Astrocyte (in vitro differentiated cells and primary cell): Measurements from ENCODE around the gene FAXC.

Experiments used
- EZH2 ChIP-seq: IDR thresholded peaks from 2 replicates; pipeline ENCODE4 v1.6.1; 2012; ENCODE audit warnings: mild to moderate bottlenecking, low read length, inconsistent platforms; ENCODE audit not compliant: insufficient read depth
- TF ChIP-seq, protein P1 (sequence below): IDR thresholded peaks from 2 replicates; pipeline ENCODE4 v1.5.1; 2011; ENCODE audit warnings: low read depth, mild to moderate bottlenecking, inconsistent platforms, low read length, moderate library complexity; ENCODE audit not compliant: insufficient read depth

DNA sequence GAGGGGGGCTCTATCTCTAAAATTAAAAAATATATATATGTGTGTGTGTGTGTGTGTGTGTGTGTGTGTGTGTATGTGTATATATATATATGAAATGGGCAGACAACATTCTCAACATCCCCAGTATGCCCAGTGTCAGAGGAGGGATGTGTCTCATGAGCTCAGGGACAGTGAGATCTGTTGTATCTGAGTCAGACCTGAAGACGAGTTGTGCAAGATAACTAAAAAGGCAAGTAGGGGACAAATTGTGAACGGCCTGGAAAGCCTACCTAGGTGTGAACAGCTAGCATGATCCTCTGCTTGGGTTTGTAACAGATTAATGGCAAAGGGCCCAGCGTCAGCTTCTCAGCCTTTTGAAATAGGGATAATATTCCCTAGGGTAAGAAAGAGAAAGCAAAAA lies 124.3 kb downstream of the FAXC start:
- TF ChIP-seq, protein P1, sequence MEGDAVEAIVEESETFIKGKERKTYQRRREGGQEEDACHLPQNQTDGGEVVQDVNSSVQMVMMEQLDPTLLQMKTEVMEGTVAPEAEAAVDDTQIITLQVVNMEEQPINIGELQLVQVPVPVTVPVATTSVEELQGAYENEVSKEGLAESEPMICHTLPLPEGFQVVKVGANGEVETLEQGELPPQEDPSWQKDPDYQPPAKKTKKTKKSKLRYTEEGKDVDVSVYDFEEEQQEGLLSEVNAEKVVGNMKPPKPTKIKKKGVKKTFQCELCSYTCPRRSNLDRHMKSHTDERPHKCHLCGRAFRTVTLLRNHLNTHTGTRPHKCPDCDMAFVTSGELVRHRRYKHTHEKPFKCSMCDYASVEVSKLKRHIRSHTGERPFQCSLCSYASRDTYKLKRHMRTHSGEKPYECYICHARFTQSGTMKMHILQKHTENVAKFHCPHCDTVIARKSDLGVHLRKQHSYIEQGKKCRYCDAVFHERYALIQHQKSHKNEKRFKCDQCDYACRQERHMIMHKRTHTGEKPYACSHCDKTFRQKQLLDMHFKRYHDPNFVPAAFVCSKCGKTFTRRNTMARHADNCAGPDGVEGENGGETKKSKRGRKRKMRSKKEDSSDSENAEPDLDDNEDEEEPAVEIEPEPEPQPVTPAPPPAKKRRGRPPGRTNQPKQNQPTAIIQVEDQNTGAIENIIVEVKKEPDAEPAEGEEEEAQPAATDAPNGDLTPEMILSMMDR: no peak
- TF ChIP-seq EZH2: no peak
